ENCODE results near the gene RTKN. TPM values are rescaled to one million over a fixed set of nuclear protein-coding genes. Genes with fewer than 3 reads are reported as not detected.

RTKN gene
- total RNA-seq, 2 donors from 2014 or later: 51.4 to 89.9 TPM

GRCh38 chr2:74378007-74378406 lies 63.7 kb downstream of the RTKN start:
- no peaks in the 10 kb centered on the region for H3K27me3 ChIP-seq
- no peak overlapping the region for H3K27ac ChIP-seq
- H3K4me1 ChIP-seq: no peaks in the 10 kb centered on the region
- no peak overlapping the region for H3K9ac ChIP-seq (ENCODE audit: low read depth in 2 of 2, low read length in 2 of 2)
- no peak for DNase-seq
- no peaks in the 10 kb centered on the region for H3K36me3 ChIP-seq
- H3K9me3 ChIP-seq: no peaks in the 10 kb centered on the region
- no peak overlapping the region for H3K4me3 ChIP-seq
- intact Hi-C loops (cut with DNase I): no loop called here
- no peak for TF ChIP-seq CTCF (IDR thresholded peaks at IDR 0.05)

- intact Hi-C loops (cut with DNase I): no loop called here
- DNase-seq: no peak
- Histone ChIP-seq H3K4me3 (no peak overlapping the region), H3K9ac (ENCODE audit: low read depth in 2 of 2, low read length in 2 of 2) (no peak overlapping the region), H3K36me3 (no peaks in the 10 kb centered on the region), H3K9me3 (no peaks in the 10 kb centered on the region), H3K27ac (no peak overlapping the region), H3K27me3 (no peaks in the 10 kb centered on the region), H3K4me1 (no peaks in the 10 kb centered on the region)
- no peak for TF ChIP-seq CTCF (IDR thresholded peaks at IDR 0.05)
Measured at GRCh38 chr2:74375838-74376237, 65.9 kb downstream of the RTKN start.

Other genes with a start within 250 kb of the RTKN start
- 10 to 100 TPM; 44.9 to 89.2 TPM for gene MTHFD2, start 243.3 kb downstream of the RTKN start, total RNA-seq
- gene SLC4A5, start 98.5 kb downstream of the RTKN start, total RNA-seq: 1 to 10 TPM in 1 of 2 donors, under 1 TPM in 1; 0.45 to 2.8 TPM
- 100 to 1,000 TPM; 111 to 114 TPM for gene DCTN1, start 61.6 kb downstream of the RTKN start, total RNA-seq
- 1 to 10 TPM in 1 of 2 donors, under 1 TPM in 1; 0.62 to 1.1 TPM for gene C2orf81, start 20.3 kb downstream of the RTKN start, total RNA-seq
- gene WDR54, start 20.2 kb downstream of the RTKN start, total RNA-seq: 1 to 10 TPM; 7.5 to 9.0 TPM
- 10 to 100 TPM; 18.2 to 23.9 TPM for gene INO80B, start 13.2 kb upstream of the RTKN start, total RNA-seq
- 10 to 100 TPM; 47.6 to 48.3 TPM for gene WBP1, start 16.5 kb upstream of the RTKN start, total RNA-seq
- gene MOGS, start 23.4 kb upstream of the RTKN start, total RNA-seq: 10 to 100 TPM; 42.4 to 86.2 TPM
- gene MRPL53, start 30.7 kb upstream of the RTKN start, total RNA-seq: 10 to 100 TPM; 64.6 to 90.3 TPM
- gene CCDC142, start 41.1 kb upstream of the RTKN start, total RNA-seq: 10 to 100 TPM; 14.5 to 28.3 TPM
- gene TTC31, start 41.1 kb upstream of the RTKN start, total RNA-seq: 10 to 100 TPM; 23.3 to 25.2 TPM
- gene LBX2, start 57.7 kb upstream of the RTKN start, total RNA-seq: under 1 TPM; 0.50 to 0.99 TPM
- gene PCGF1, start 65.8 kb upstream of the RTKN start, total RNA-seq: 10 to 100 TPM; 16.1 to 19.9 TPM
- gene TLX2, start 72.5 kb upstream of the RTKN start, total RNA-seq: under 1 TPM; 0.12 to 0.40 TPM
- 10 to 100 TPM; 34.2 to 36.8 TPM for gene DQX1, start 84.3 kb upstream of the RTKN start, total RNA-seq
- gene AUP1, start 87.8 kb upstream of the RTKN start, total RNA-seq: 100 to 1,000 TPM; 107 to 212 TPM
- 10 to 100 TPM; 26.3 to 41.5 TPM for gene HTRA2, start 88.0 kb upstream of the RTKN start, total RNA-seq
- gene LOXL3, start 112.0 kb upstream of the RTKN start, total RNA-seq: 1 to 10 TPM; 2.9 to 4.7 TPM
- 10 to 100 TPM; 20.9 to 26.5 TPM for gene DOK1, start 112.8 kb upstream of the RTKN start, total RNA-seq
- under 1 TPM in 1 of 2 donors, not detected in 1; 0.35 TPM for gene M1AP, start 206.4 kb upstream of the RTKN start, total RNA-seq
- gene SEMA4F, start 212.3 kb upstream of the RTKN start, total RNA-seq: 1 to 10 TPM; 4.4 to 5.5 TPM

Measured in colonic mucosa (tissue), 4 donors.